ENCODE data around the gene CHAMP1.

The CHAMP1 gene

DNA sequence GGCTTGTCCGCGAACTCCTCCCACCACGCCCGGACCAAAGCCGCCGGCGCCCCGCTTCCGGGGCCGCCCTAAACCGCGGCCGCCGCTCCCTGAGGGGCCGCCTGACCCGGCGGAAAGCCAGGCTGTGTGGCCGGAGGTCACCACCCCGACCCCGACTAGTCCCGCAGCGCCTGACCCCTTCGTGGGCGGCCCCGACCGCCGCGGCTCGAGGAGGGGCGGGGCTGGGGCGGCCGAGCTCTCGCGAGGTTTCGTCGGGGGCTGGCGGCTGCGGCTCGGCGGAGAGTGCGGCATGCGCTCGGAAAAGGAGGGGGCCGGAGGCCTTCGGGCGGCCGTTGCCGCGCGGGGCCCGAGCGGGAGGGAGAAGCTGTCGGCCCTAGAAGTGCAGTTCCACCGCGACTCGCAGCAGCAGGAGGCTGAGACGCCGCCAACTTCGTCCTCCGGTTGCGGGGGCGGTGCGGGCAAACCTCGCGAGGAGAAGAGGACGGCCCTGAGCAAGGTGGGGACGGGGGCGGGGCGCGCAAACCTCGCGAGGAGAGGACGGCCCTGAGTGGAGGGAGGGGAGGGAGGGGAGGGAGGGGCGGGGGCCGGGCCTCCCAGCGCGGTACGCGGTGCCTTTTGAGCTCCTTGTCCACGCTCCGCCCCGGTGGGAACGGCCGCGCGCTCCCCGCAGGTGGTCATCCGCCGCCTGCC lies 32.8 kb upstream of the CHAMP1 start, which contains the start of gene UPF3A (continued):
- 0 out of 2 replicates have a peak, but pooled peaks have one; percentile 5 for TF ChIP-seq ZNF2 (tag by site-specific recombination; IDR thresholded peaks at IDR 0.05)
- peak; percentile 79 for TF ChIP-seq KLF1 (tag by site-specific recombination; IDR thresholded peaks at IDR 0.05)
- peak; percentile 46; the same call in 1 of the 2 replicates for TF ChIP-seq ZNF24 (tag by site-specific recombination; IDR thresholded peaks at IDR 0.05)
- TF ChIP-seq ZNF76 (tag by site-specific recombination; IDR thresholded peaks at IDR 0.05; ENCODE audit: borderline replicate concordance, low read depth) = peak; percentile 47; the same call in 1 of the 2 replicates
- TF ChIP-seq KLF10 (tag by site-specific recombination; IDR thresholded peaks at IDR 0.05) = peak; percentile 86
- peak; percentile 69; the same call in 1 of the 2 replicates for TF ChIP-seq ZNF660 (tag by site-specific recombination; IDR thresholded peaks at IDR 0.05)
- TF ChIP-seq ZFHX2 (tag by site-specific recombination; conservative IDR thresholded peaks at IDR 0.05) = peak; percentile 88
- TF ChIP-seq ZBTB11 (tag by site-specific recombination; conservative IDR thresholded peaks at IDR 0.05; ENCODE audit: low read depth) = peak; percentile 6; the same call in 1 of the 2 replicates
- TF ChIP-seq ZIC2 (tag by site-specific recombination; IDR thresholded peaks at IDR 0.05) = no peak
- TF ChIP-seq KLF9 (tag by site-specific recombination; IDR thresholded peaks at IDR 0.05; ENCODE audit: low read depth) = peak; percentile 72
- TF ChIP-seq ZNF561 (tag by site-specific recombination; IDR thresholded peaks at IDR 0.05; ENCODE audit: borderline replicate concordance) = peak; percentile 53; the same call in 1 of the 2 replicates
- TF ChIP-seq YY1 (tag by site-specific recombination; IDR thresholded peaks at IDR 0.05) = 0 out of 2 replicates have a peak, but pooled peaks have one; percentile 33
- TF ChIP-seq ZNF596 (tag by site-specific recombination; IDR thresholded peaks at IDR 0.05) = peak; percentile 41; the same call in 1 of the 2 replicates
- no peak for TF ChIP-seq ZFP3 (tag by site-specific recombination; IDR thresholded peaks at IDR 0.05; ENCODE audit: low read depth)
- TF ChIP-seq ZBTB20 (tag by site-specific recombination; IDR thresholded peaks at IDR 0.05) = no peak
- TF ChIP-seq ZNF600 (tag by site-specific recombination; IDR thresholded peaks at IDR 0.05) = 0 out of 2 replicates have a peak, but pooled peaks have one; percentile 5
- peak; percentile 2 for TF ChIP-seq KLF8 (tag by site-specific recombination; IDR thresholded peaks at IDR 0.05)
- TF ChIP-seq, protein P1, sequence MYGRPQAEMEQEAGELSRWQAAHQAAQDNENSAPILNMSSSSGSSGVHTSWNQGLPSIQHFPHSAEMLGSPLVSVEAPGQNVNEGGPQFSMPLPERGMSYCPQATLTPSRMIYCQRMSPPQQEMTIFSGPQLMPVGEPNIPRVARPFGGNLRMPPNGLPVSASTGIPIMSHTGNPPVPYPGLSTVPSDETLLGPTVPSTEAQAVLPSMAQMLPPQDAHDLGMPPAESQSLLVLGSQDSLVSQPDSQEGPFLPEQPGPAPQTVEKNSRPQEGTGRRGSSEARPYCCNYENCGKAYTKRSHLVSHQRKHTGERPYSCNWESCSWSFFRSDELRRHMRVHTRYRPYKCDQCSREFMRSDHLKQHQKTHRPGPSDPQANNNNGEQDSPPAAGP (tag by site-specific recombination; IDR thresholded peaks at IDR 0.05) = peak; percentile 57; the same call in 1 of the 2 replicates
- no peak for TF ChIP-seq HOXA7 (CRISPR knock-in tag; IDR thresholded peaks at IDR 0.05; ENCODE audit: borderline replicate concordance)
- TF ChIP-seq SP2 (tag by site-specific recombination; IDR thresholded peaks at IDR 0.05) = peak; percentile 67
- no peak for TF ChIP-seq TCF7L2 (IDR thresholded peaks at IDR 0.05; ENCODE audit: borderline replicate concordance, low read depth, low read length)
- peak; percentile 76 for TF ChIP-seq PATZ1 (tag by site-specific recombination; IDR thresholded peaks at IDR 0.05)
- TF ChIP-seq ZNF692 (tag by site-specific recombination; IDR thresholded peaks at IDR 0.05) = no peak
